Bone marrow (tissue), 2 donors: Measurements from ENCODE around the gene WFDC10A.
"Not testable (repeated sequence)": the region's sequence is repeated elsewhere in the genome, so short reads cannot be mapped to it uniquely, and the experiment has no call there.

Experiments used
- DNase-seq, 2 donors: peaks; one replicate each; lab custom pipeline; 2025; lab: John Stamatoyannopoulos, UW

The WFDC10A gene

DNA sequence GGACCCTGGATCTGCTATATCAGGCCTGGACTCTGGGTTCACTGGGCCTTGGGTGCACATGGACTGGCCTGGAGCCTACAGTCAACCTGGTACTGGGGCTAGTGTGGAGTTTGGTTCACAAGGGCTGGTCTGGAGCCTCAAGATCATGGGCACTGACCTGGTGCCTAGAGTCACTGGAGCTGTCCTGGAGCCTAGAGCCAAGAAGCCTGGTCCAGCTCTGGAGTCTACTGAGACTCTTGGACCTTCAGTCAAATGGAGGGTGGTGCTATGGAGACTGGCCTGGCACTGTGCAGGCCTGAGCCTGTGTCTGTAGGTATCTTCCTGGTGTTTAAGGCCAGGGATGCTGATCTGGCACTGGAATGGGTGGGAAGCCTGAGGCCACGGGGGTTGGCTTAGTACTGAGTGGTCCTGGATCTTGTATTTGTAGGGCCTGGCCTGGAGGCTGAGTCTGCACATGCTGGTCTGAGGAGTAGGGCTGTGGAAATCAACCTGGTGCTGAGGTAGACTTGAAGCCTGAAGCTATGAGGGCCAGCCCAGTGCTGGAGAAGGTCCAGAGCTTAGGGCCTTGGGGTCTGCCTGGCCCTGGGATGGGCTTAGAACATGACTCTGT lies 18.0 kb downstream of the WFDC10A start:
- no peak for DNase-seq

DNA sequence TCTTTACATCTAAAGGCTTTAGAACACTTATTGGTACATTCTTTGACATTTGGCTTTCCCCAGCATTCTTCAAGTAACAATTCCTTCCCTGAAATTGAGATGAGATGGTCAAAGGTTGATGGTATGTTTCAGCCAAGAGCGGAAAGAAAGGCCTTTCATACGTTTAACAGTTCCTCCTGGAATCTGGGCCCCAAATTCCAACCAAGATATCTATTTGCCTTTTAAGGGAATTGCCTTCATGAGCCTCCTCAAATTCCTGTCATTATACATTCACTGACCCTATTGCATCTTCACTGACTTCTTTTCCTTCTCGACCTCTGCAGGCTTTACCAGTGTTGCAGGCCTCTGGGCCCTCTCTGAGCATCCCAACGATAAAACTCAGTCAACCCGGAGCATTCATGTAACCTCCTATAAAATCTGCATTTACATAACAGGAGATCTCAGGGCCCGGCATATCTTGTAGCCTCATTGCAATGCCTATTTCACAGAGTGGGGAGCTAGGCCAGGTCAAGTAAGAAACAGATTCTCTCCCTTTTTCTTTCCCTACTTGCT lies 19.8 kb downstream of the WFDC10A start:
- no peak for DNase-seq

DNA sequence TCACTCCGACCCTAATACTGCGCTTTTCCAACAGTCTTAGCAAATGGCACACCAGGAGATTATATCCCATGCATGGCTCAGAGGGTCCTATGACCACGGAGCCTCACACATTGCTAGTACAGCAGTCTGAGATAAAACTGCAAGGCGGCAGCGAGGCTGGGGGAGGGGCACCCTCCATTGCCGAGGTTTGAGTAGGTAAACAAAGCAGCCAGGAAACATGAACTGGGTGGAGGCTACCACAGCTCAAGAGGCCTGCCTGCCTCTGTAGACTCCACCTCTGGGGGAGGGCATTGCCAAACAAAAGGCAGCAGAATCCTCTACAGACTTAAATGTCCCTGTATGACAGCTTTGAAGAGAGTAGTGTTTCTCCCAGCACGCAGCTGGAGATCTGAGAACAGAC lies 22.2 kb downstream of the WFDC10A start:
- not testable (repeated sequence) for DNase-seq

DNA sequence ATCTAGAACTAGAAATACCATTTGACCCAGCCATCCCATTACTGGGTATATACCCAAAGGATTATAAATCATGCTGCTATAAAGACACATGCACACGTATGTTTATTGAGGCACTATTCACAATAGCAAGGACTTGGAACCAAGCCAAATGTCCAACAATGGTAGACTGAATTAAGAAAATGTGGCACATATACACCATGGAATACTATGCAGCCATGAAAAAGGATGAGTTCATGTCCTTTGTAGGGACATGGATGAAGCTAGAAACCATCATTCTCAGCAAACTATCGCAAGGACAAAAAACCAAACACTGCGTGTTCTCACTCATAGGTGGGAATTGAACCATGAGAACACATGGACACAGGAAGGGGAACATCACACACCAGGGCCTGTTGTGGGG lies 27.5 kb downstream of the WFDC10A start:
- DNase-seq = not testable (repeated sequence)

DNA sequence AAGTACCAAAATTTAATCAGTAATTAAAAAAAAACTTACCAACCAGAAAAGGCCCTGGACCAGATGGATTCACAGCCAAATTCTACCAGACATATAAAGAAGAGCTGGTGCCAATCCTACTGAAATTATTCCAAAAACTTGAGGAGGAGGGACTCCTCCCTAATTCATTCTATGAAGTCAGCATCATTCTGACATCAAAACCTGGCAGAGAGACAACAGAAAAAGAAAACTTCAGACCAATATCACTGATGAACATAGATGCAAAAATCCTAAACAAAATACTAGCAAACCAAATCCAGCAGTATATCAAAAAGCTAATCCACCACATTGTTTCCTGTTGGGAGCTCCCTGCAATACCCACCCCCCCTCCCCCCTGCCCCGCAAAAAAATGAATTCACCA lies 40.6 kb downstream of the WFDC10A start, which contains the start of gene WFDC11:
Gene WFDC11, minus strand, starts transcription at position 101 of the 400 bp plus-strand sequence. CDS start 19,639 bp downstream, outside the sequence.
- no peak for DNase-seq

DNA sequence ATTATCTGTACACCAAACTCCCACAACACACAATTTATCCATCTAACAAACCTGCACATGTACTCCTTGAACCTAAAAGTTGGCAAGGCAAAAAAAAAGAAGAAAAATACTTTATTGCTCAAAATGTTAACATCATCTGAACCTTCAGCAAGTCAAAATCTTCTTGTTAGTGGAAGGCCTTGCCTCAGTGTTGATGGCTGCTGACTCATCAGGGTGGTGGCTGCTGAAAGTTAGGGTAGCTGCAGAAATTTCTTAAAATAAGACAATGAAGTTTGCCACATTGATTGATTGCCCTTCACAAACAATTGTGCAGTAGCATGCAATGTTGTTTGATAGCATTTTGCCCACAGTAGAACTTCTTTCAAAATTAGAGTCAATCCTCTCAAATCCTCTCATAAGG lies 43.2 kb downstream of the WFDC10A start:
- no peak for DNase-seq

DNA sequence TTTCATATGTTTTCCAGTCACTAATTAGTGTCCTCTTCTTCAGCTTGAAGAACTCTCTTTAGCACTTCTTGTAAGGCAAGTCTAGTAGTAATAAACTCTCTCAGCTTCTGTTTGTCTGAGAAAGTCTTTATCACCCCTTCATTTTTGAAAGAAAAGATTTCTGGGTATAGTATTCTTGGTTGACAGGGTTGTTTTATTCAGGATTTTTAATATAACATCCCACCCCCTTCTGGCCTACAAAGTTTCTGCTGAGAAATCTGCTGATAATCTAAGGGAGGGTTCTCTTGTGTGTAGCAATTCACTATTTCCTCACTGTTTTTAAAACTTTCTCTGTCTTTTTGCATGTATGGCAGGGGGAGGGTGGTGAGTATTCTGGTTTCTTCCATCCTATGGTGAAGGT lies 50.1 kb downstream of the WFDC10A start:
- DNase-seq = no peak
